ENCODE measurements around the gene SRP68. TPM values are rescaled to one million over a fixed set of nuclear protein-coding genes. Genes with fewer than 3 reads are reported as not detected.

SRP68 gene
- total and polyA plus RNA-seq, 9 of the 15 experiments (the other 6 are each of a cell fraction or from before 2014, with no cell fraction given): 29.4 to 92.6 (median 36.2) TPM

DNA sequence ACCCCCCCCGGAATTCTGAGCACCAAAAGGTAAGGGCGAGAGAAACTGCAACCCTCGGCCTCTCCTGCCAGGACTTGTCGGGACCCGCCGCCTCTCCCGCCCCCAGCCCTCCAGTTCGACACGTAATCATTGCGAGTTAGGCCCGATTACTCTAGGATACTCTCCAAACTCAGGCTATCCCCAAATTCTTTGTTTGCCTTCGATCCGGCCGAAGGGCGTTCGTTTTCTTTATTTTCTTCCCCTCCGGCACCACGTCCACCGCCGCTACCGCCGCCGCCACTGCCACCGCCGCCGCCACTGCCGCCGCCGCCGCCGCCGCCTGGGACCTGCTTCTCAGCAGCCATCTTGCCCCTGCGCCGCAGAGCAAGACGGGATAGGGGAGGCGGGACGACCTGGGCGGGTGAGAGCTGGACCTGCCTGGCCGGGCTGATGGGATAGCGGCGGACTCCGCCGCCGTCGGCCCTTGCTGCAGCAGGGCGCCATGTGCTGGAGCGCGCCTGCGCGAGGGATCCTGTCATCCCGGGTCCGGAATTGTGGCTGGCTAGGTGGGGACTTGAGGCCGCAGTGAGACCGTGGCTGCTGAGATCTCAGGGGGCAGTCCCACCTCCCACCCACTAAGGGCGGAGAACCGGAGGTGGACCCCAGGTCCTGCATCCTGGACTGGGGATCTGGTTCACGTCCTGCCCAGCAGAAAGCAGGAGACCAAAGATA is at the start of gene SRP68 (continued):
- TF ChIP-seq, protein P1, sequence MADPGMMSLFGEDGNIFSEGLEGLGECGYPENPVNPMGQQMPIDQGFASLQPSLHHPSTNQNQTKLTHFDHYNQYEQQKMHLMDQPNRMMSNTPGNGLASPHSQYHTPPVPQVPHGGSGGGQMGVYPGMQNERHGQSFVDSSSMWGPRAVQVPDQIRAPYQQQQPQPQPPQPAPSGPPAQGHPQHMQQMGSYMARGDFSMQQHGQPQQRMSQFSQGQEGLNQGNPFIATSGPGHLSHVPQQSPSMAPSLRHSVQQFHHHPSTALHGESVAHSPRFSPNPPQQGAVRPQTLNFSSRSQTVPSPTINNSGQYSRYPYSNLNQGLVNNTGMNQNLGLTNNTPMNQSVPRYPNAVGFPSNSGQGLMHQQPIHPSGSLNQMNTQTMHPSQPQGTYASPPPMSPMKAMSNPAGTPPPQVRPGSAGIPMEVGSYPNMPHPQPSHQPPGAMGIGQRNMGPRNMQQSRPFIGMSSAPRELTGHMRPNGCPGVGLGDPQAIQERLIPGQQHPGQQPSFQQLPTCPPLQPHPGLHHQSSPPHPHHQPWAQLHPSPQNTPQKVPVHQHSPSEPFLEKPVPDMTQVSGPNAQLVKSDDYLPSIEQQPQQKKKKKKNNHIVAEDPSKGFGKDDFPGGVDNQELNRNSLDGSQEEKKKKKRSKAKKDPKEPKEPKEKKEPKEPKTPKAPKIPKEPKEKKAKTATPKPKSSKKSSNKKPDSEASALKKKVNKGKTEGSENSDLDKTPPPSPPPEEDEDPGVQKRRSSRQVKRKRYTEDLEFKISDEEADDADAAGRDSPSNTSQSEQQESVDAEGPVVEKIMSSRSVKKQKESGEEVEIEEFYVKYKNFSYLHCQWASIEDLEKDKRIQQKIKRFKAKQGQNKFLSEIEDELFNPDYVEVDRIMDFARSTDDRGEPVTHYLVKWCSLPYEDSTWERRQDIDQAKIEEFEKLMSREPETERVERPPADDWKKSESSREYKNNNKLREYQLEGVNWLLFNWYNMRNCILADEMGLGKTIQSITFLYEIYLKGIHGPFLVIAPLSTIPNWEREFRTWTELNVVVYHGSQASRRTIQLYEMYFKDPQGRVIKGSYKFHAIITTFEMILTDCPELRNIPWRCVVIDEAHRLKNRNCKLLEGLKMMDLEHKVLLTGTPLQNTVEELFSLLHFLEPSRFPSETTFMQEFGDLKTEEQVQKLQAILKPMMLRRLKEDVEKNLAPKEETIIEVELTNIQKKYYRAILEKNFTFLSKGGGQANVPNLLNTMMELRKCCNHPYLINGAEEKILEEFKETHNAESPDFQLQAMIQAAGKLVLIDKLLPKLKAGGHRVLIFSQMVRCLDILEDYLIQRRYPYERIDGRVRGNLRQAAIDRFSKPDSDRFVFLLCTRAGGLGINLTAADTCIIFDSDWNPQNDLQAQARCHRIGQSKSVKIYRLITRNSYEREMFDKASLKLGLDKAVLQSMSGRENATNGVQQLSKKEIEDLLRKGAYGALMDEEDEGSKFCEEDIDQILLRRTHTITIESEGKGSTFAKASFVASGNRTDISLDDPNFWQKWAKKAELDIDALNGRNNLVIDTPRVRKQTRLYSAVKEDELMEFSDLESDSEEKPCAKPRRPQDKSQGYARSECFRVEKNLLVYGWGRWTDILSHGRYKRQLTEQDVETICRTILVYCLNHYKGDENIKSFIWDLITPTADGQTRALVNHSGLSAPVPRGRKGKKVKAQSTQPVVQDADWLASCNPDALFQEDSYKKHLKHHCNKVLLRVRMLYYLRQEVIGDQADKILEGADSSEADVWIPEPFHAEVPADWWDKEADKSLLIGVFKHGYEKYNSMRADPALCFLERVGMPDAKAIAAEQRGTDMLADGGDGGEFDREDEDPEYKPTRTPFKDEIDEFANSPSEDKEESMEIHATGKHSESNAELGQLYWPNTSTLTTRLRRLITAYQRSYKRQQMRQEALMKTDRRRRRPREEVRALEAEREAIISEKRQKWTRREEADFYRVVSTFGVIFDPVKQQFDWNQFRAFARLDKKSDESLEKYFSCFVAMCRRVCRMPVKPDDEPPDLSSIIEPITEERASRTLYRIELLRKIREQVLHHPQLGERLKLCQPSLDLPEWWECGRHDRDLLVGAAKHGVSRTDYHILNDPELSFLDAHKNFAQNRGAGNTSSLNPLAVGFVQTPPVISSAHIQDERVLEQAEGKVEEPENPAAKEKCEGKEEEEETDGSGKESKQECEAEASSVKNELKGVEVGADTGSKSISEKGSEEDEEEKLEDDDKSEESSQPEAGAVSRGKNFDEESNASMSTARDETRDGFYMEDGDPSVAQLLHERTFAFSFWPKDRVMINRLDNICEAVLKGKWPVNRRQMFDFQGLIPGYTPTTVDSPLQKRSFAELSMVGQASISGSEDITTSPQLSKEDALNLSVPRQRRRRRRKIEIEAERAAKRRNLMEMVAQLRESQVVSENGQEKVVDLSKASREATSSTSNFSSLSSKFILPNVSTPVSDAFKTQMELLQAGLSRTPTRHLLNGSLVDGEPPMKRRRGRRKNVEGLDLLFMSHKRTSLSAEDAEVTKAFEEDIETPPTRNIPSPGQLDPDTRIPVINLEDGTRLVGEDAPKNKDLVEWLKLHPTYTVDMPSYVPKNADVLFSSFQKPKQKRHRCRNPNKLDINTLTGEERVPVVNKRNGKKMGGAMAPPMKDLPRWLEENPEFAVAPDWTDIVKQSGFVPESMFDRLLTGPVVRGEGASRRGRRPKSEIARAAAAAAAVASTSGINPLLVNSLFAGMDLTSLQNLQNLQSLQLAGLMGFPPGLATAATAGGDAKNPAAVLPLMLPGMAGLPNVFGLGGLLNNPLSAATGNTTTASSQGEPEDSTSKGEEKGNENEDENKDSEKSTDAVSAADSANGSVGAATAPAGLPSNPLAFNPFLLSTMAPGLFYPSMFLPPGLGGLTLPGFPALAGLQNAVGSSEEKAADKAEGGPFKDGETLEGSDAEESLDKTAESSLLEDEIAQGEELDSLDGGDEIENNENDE (IDR thresholded peaks at IDR 0.05; ENCODE audit: low read depth, low read length): no peak
- TF ChIP-seq, protein P2, sequence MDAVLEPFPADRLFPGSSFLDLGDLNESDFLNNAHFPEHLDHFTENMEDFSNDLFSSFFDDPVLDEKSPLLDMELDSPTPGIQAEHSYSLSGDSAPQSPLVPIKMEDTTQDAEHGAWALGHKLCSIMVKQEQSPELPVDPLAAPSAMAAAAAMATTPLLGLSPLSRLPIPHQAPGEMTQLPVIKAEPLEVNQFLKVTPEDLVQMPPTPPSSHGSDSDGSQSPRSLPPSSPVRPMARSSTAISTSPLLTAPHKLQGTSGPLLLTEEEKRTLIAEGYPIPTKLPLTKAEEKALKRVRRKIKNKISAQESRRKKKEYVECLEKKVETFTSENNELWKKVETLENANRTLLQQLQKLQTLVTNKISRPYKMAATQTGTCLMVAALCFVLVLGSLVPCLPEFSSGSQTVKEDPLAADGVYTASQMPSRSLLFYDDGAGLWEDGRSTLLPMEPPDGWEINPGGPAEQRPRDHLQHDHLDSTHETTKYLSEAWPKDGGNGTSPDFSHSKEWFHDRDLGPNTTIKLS (IDR thresholded peaks at IDR 0.05; ENCODE audit: borderline replicate concordance, low read depth): peak; percentile 88
- TF ChIP-seq, protein P3, sequence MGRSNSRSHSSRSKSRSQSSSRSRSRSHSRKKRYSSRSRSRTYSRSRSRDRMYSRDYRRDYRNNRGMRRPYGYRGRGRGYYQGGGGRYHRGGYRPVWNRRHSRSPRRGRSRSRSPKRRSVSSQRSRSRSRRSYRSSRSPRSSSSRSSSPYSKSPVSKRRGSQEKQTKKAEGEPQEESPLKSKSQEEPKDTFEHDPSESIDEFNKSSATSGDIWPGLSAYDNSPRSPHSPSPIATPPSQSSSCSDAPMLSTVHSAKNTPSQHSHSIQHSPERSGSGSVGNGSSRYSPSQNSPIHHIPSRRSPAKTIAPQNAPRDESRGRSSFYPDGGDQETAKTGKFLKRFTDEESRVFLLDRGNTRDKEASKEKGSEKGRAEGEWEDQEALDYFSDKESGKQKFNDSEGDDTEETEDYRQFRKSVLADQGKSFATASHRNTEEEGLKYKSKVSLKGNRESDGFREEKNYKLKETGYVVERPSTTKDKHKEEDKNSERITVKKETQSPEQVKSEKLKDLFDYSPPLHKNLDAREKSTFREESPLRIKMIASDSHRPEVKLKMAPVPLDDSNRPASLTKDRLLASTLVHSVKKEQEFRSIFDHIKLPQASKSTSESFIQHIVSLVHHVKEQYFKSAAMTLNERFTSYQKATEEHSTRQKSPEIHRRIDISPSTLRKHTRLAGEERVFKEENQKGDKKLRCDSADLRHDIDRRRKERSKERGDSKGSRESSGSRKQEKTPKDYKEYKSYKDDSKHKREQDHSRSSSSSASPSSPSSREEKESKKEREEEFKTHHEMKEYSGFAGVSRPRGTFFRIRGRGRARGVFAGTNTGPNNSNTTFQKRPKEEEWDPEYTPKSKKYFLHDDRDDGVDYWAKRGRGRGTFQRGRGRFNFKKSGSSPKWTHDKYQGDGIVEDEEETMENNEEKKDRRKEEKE (IDR thresholded peaks at IDR 0.05; ENCODE audit: borderline replicate concordance in 1 of 2, control insufficient read depth in 1 of 2, low read depth in 2 of 2, low read length in 1 of 2): no peak
- TF ChIP-seq, protein P4, sequence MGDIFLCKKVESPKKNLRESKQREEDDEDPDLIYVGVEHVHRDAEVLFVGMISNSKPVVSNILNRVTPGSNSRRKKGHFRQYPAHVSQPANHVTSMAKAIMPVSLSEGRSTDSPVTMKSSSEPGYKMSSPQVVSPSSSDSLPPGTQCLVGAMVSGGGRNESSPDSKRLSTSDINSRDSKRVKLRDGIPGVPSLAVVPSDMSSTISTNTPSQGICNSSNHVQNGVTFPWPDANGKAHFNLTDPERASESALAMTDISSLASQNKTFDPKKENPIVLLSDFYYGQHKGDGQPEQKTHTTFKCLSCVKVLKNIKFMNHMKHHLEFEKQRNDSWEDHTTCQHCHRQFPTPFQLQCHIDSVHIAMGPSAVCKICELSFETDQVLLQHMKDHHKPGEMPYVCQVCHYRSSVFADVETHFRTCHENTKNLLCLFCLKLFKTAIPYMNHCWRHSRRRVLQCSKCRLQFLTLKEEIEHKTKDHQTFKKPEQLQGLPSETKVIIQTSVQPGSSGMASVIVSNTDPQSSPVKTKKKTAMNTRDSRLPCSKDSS (IDR thresholded peaks at IDR 0.05; ENCODE audit: low read depth, partially characterized antibody): no peak
- TF ChIP-seq SREBF1 (IDR thresholded peaks at IDR 0.05; ENCODE audit: borderline replicate concordance, low read depth, low read length): no peak
